Measurements from ENCODE around the gene CHRNB2. TPM values are rescaled to one million over a fixed set of nuclear protein-coding genes. Genes with fewer than 3 reads are reported as not detected.

Gene CHRNB2
- total and polyA plus RNA-seq, 2 of the 8 experiments (the other 6 are each of a cell fraction or from before 2014, with no cell fraction given), result 3.1 to 4.1 TPM

- Histone ChIP-seq H3K9me3 (ENCODE audit: insufficient read depth in 2 of 2, low read depth in 1 of 2, low read length in 1 of 2) (no peaks in the 10 kb centered on the region), H3K27me3 (replicated peaks in 1 of 4; ENCODE audit: control insufficient read depth in 3 of 4, extremely low read depth in 1 of 4, insufficient read depth in 3 of 4, low read length in 3 of 4) (no peaks in the 10 kb centered on the region), H2AK5ac (ENCODE audit: low read depth, low read length) (no peak overlapping the region), H3K4me2 (ENCODE audit: insufficient read depth in 1 of 2, low read depth in 2 of 2, low read length in 2 of 2) (no peak overlapping the region), H3K36me3 (ENCODE audit: control insufficient read depth in 2 of 4, insufficient read depth in 4 of 4, low read length in 3 of 4) (peaks cover 22 to 45% (median 31%) of the 10 kb centered on the region in 4 experiments), H3K79me1 (ENCODE audit: low read depth, low read length) (no peaks in the 10 kb centered on the region; the same call in 1 of the 2 replicates), H3K18ac (ENCODE audit: extremely low read depth, low read length) (no peak overlapping the region), H3K27ac (ENCODE audit: low read depth, low read length) (no peak overlapping the region), H3K9ac (replicated peaks in 1 of 4; ENCODE audit: extremely low read depth in 1 of 4, low read depth in 3 of 4, low read length in 3 of 4) (no peak overlapping the region), H3K4me3 (ENCODE audit: extremely low read depth in 1 of 4, insufficient read depth in 2 of 4, low read depth in 3 of 4, low read length in 4 of 4) (no peak overlapping the region), H3K14ac (ENCODE audit: insufficient read length) (no peak overlapping the region), H3K79me2 (ENCODE audit: control insufficient read depth in 1 of 2, insufficient read depth in 2 of 2, low read length in 2 of 2) (no peaks in the 10 kb centered on the region), H2BK120ac (replicated peaks; ENCODE audit: low read depth, low read length) (no peak overlapping the region), H2BK15ac (ENCODE audit: low read length) (no peak overlapping the region), H2BK20ac (ENCODE audit: low read length) (no peak overlapping the region), H3K23me2 (ENCODE audit: low read depth, low read length) (no peaks in the 10 kb centered on the region), H2AFZ (ENCODE audit: low read length) (no peak overlapping the region), H4K91ac (replicated peaks; ENCODE audit: insufficient read length, low read length) (no peak overlapping the region), H3K23ac (ENCODE audit: insufficient read length) (no peak overlapping the region), H4K8ac (ENCODE audit: extremely low read depth, insufficient read depth, low read length) (no peak overlapping the region), H3K56ac (replicated peaks; ENCODE audit: insufficient read length, low read depth, low read length) (no peak overlapping the region), H3K4ac (replicated peaks; ENCODE audit: insufficient read length, low read depth, low read length) (no peak overlapping the region), H4K5ac (ENCODE audit: insufficient read length, low read depth, low read length) (no peak overlapping the region), H2BK12ac (ENCODE audit: low read depth, low read length) (no peak overlapping the region), H4K20me1 (replicated peaks in 1 of 2; ENCODE audit: control insufficient read depth in 1 of 2, insufficient read depth in 2 of 2, low read length in 2 of 2) (peaks cover 2 to 14% of the 10 kb centered on the region in 2 experiments), H3K4me1 (replicated peaks in 1 of 4; ENCODE audit: control insufficient read depth in 3 of 4, insufficient read depth in 4 of 4, low read length in 3 of 4) (no peaks in the 10 kb centered on the region), H2BK5ac (ENCODE audit: low read depth, low read length) (no peak overlapping the region)
- POLR2A ChIA-PET (ENCODE audit: partially characterized antibody), result no interaction called here
- TF ChIP-seq KDM1A (IDR thresholded peaks at IDR 0.05; ENCODE audit: borderline replicate concordance, low read length) (no peak), RXRA (IDR thresholded peaks at IDR 0.05; ENCODE audit: insufficient read depth, low read depth, low read length) (no peak), CEBPB (IDR thresholded peaks at IDR 0.05; ENCODE audit: low read depth, low read length) (no peak), BRCA1 (IDR thresholded peaks at IDR 0.05; ENCODE audit: low read depth, low read length) (no peak), TEAD4 (IDR thresholded peaks at IDR 0.05; ENCODE audit: low read depth, low read length) (no peak), TAF1 (IDR thresholded peaks at IDR 0.05; ENCODE audit: low read depth, low read length) (no peak), POLR2AphosphoS5 (IDR thresholded peaks at IDR 0.05; ENCODE audit: low read depth, low read length) (no peak), GTF2F1 (IDR thresholded peaks at IDR 0.05; ENCODE audit: borderline replicate concordance, low read depth, low read length) (no peak), HDAC6 (IDR thresholded peaks at IDR 0.05; ENCODE audit: low read depth, low read length) (no peak), CBX5 (IDR thresholded peaks at IDR 0.05; ENCODE audit: low read depth, low read length) (no peak)
- FAIRE-seq, result no peak
- 93% methylated on average over 1 of the region's 1 CpG; no CpG with 5 or more reads in 1 of the 2 experiments for WGBS, 2 experiments (ENCODE audit: extremely low coverage in 1 of 2, insufficient coverage in 1 of 2, insufficient read length in 1 of 2, insufficient replicate concordance in 2 of 2, low coverage in 1 of 2, low lambda C conversion rate in 2 of 2, missing lambda C conversion rate in 1 of 2)
- DNase-seq (ENCODE audit: low read depth in 1 of 2, low spot score in 2 of 2), result no peak
- CTCF ChIA-PET (ENCODE audit: partially characterized antibody), result interaction anchor here (1.7 to 5.7 kb wide), 3 partner anchors 13 to 67 kb away, joined by 7 to 117 read pairs (median 25); no protein-coding TSS in a partner anchor
These were observed 19.6 kb upstream of the CHRNB2 start for GRCh38 chr1:154548028-154548427.

Measured in H1 (cell line).